ENCODE data around the gene NOP10. TPM values are rescaled to one million over a fixed set of nuclear protein-coding genes. Genes with fewer than 3 reads are reported as not detected.
A peak's percentile ranks its signal among the peaks of the same experiment; 100 is the strongest.

NOP10 gene
- total and polyA plus RNA-seq, 2 of the 8 experiments (the other 6 are each of a cell fraction or from before 2014, with no cell fraction given), result 285 to 981 TPM

DNA sequence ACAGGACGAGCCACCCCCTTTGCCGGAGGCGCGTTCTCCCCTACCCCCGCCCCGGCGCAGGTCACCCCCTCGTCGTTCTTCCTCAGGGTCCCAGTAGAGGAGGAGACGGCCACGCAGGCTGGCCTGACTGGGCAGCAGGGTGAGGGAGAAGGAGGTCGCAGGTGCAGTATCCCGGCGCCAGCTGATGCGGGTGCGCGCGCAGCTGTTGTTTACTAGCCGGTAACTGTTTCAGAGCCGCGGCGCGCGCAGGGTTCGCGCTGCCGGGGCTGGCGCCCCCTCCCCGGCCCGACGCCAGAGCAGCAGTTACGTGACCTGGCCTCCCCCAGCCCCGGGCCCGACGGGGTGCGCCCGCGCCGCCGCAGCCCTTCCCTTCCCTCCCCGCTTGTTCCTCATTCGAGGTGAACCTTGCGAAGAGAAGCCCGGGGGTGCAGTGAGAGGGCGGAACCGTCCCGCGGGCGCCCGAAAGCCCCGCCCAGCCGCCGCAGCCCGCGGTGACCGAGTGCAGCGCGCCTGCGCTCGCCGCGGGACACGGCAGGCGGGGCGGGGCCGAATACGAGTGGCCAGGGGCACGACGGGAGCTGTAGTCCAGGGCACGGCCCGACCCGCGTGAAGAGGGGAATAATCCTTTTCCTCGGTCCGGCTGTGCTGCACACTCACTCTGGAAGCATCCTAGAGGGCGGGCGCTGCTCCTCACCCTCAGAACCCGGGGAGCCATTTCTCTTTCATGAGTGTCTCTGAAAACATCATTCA is 5.2 kb downstream of the NOP10 start, which contains the start of gene SLC12A6:
Gene SLC12A6 (minus strand): TSS at position 225 of the 750 bp plus-strand sequence. CDS start 1,101 bp downstream, outside the sequence.
- Histone ChIP-seq H3K36me3 (ENCODE audit: control insufficient read depth in 2 of 4, insufficient read depth in 4 of 4, low read length in 3 of 4) (peaks cover 2 to 13% (median 6%) of the 10 kb centered on the region in 4 experiments; a peak in 5 of 8 replicates), H2AFZ (ENCODE audit: low read length) (0 out of 2 replicates have a peak within 1 kb of the TSS, but pooled peaks have one; percentile 26), H3K4me3 (ENCODE audit: extremely low read depth in 1 of 4, insufficient read depth in 2 of 4, low read depth in 3 of 4, low read length in 4 of 4) (peak within 1 kb of the TSS; percentile 65 to 86 (median 74)), H2BK120ac (replicated peaks; ENCODE audit: low read depth, low read length) (no peak within 1 kb of the TSS), H4K20me1 (replicated peaks in 1 of 2; ENCODE audit: control insufficient read depth in 1 of 2, insufficient read depth in 2 of 2, low read length in 2 of 2) (no peaks in the 10 kb centered on the region), H3K14ac (ENCODE audit: insufficient read length) (no peak within 1 kb of the TSS), H3K4me2 (ENCODE audit: insufficient read depth in 1 of 2, low read depth in 2 of 2, low read length in 2 of 2) (peak within 1 kb of the TSS; percentile 72 to 98), H3K27me3 (replicated peaks in 1 of 4; ENCODE audit: control insufficient read depth in 3 of 4, extremely low read depth in 1 of 4, insufficient read depth in 3 of 4, low read length in 3 of 4) (no peaks in the 10 kb centered on the region), H2BK20ac (ENCODE audit: low read length) (no peak within 1 kb of the TSS), H3K18ac (ENCODE audit: extremely low read depth, low read length) (peak within 1 kb of the TSS; percentile 15), H4K91ac (replicated peaks; ENCODE audit: insufficient read length, low read length) (no peak within 1 kb of the TSS), H2BK15ac (ENCODE audit: low read length) (no peak within 1 kb of the TSS), H3K9me3 (ENCODE audit: insufficient read depth in 2 of 2, low read depth in 1 of 2, low read length in 1 of 2) (no peaks in the 10 kb centered on the region), H3K27ac (ENCODE audit: low read depth, low read length) (peak within 1 kb of the TSS; percentile 84; the same call in 1 of the 2 replicates), H2AK5ac (ENCODE audit: low read depth, low read length) (no peak within 1 kb of the TSS), H3K79me1 (ENCODE audit: low read depth, low read length) (peaks cover 4% of the 10 kb centered on the region; the same call in 1 of the 2 replicates), H3K23ac (ENCODE audit: insufficient read length) (no peak within 1 kb of the TSS), H3K9ac (replicated peaks in 1 of 4; ENCODE audit: extremely low read depth in 1 of 4, low read depth in 3 of 4, low read length in 3 of 4) (peak within 1 kb of the TSS; percentile 44 to 91 (median 66); a peak in 6 of 7 replicates), H2BK5ac (ENCODE audit: low read depth, low read length) (no peak within 1 kb of the TSS; the same call in 1 of the 2 replicates), H3K79me2 (ENCODE audit: control insufficient read depth in 1 of 2, insufficient read depth in 2 of 2, low read length in 2 of 2) (peaks cover 0 to 18% of the 10 kb centered on the region in 2 experiments; a peak in 3 of 4 replicates), H4K8ac (ENCODE audit: extremely low read depth, insufficient read depth, low read length) (peak within 1 kb of the TSS; percentile 89; the same call in 1 of the 2 replicates), H3K4me1 (replicated peaks in 1 of 4; ENCODE audit: control insufficient read depth in 3 of 4, insufficient read depth in 4 of 4, low read length in 3 of 4) (peaks cover 0 to 4% (median 2%) of the 10 kb centered on the region in 4 experiments; a peak in 4 of 7 replicates), H4K5ac (ENCODE audit: insufficient read length, low read depth, low read length) (peak within 1 kb of the TSS; percentile 91), H3K23me2 (ENCODE audit: low read depth, low read length) (peaks cover 8% of the 10 kb centered on the region; the same call in 1 of the 2 replicates), H3K4ac (replicated peaks; ENCODE audit: insufficient read length, low read depth, low read length) (no peak within 1 kb of the TSS), H3K56ac (replicated peaks; ENCODE audit: insufficient read length, low read depth, low read length) (peak within 1 kb of the TSS; percentile 77), H2BK12ac (ENCODE audit: low read depth, low read length) (no peak within 1 kb of the TSS)
- ChIA-PET CTCF (ENCODE audit: partially characterized antibody) (interaction anchor here (0.9 to 2.1 kb wide), 4 partner anchors 9 to 29 kb away, joined by 3 to 9 read pairs (median 4); partner anchors contain the start of gene LPCAT4), POLR2A (ENCODE audit: partially characterized antibody) (interaction anchor here (0.5 to 4.7 kb wide), 7 partner anchors 10 to 164 kb away, joined by 3 to 35 read pairs (median 4); partner anchors contain the start of gene LPCAT4)
- peak; percentile 43 to 93 for DNase-seq (ENCODE audit: low read depth in 1 of 2, low spot score in 2 of 2)
- no peak for FAIRE-seq
- WGBS, 2 experiments (ENCODE audit: extremely low coverage in 1 of 2, insufficient coverage in 1 of 2, insufficient read length in 1 of 2, insufficient replicate concordance in 2 of 2, low coverage in 1 of 2, low lambda C conversion rate in 2 of 2, missing lambda C conversion rate in 1 of 2), result 3% methylated on average over 51 of the region's 78 CpGs; no CpG with 5 or more reads in 1 of the 2 experiments
- peak; percentile 75; the same call in 1 of the 2 replicates for TF ChIP-seq TAF1 (IDR thresholded peaks at IDR 0.05; ENCODE audit: low read depth, low read length)
- peak; percentile 51; the same call in 1 of the 2 replicates for TF ChIP-seq SIX5 (IDR thresholded peaks at IDR 0.05; ENCODE audit: low read depth, low read length)
- no peak for TF ChIP-seq YY1 (IDR thresholded peaks at IDR 0.05; ENCODE audit: low read depth, low read length)
- TF ChIP-seq SIRT6 (IDR thresholded peaks at IDR 0.05; ENCODE audit: low read length), result no peak
- TF ChIP-seq SAP30 (IDR thresholded peaks at IDR 0.05; ENCODE audit: insufficient read depth, insufficient replicate concordance, low read length), result peak; percentile 31
- TF ChIP-seq RXRA (IDR thresholded peaks at IDR 0.05; ENCODE audit: insufficient read depth, low read depth, low read length), result no peak
- TF ChIP-seq PHF8 (conservative IDR thresholded peaks at IDR 0.05; ENCODE audit: low read depth, low read length), result peak; percentile 75
- no peak for TF ChIP-seq EGR1 (IDR thresholded peaks at IDR 0.05; ENCODE audit: borderline replicate concordance, low read depth, low read length)
- TF ChIP-seq CREB1 (IDR thresholded peaks at IDR 0.05), result peak; percentile 74; the same call in 1 of the 2 replicates
- no peak for TF ChIP-seq FOSL1 (IDR thresholded peaks at IDR 0.05; ENCODE audit: insufficient read depth, low read depth, low read length)
- no peak for TF ChIP-seq TEAD4 (IDR thresholded peaks at IDR 0.05; ENCODE audit: low read depth, low read length)
- peak; percentile 64 for TF ChIP-seq NRF1 (IDR thresholded peaks at IDR 0.05; ENCODE audit: low read depth, low read length)

Measured in H1 (cell line).